ENCODE measurements around the gene POC1A. TPM values are rescaled to one million over a fixed set of nuclear protein-coding genes. Genes with fewer than 3 reads are reported as not detected.

POC1A gene
- total RNA-seq, 1 experiment from 2014 or later = 29.0 TPM

GRCh38 chr3:52076896-52077780, 77.1 kb downstream of the POC1A start:
- Histone ChIP-seq H3K14ac (ENCODE audit: insufficient read depth, low read length) (no peak overlapping the region; the same call in 1 of the 2 replicates), H2BK5ac (ENCODE audit: insufficient read length, low read length) (no peak overlapping the region), H4K8ac (replicated peaks; ENCODE audit: insufficient read length, low read depth, low read length) (no peak overlapping the region), H3K4ac (ENCODE audit: low read depth, low read length) (no peak overlapping the region), H3T11ph (ENCODE audit: low read length) (no peak overlapping the region), H3K23me2 (ENCODE audit: insufficient read length, low read depth, low read length, poor library complexity, severe bottlenecking) (no peaks in the 10 kb centered on the region), H3K27me3 (ENCODE audit: insufficient read depth, low read length) (no peaks in the 10 kb centered on the region), H3K79me2 (ENCODE audit: insufficient read depth, low read length) (no peaks in the 10 kb centered on the region), H3K4me2 (ENCODE audit: insufficient read depth, insufficient read length, low read length) (no peak overlapping the region), H2BK12ac (ENCODE audit: insufficient read length, low read depth, low read length) (no peak overlapping the region), H3K79me1 (ENCODE audit: insufficient read depth, low read depth, low read length, poor library complexity, severe bottlenecking) (no peaks in the 10 kb centered on the region), H3K27ac (ENCODE audit: insufficient read length, low read depth, low read length) (no peak overlapping the region), H3K9me3 (ENCODE audit: control insufficient read depth, low read depth, low read length) (no peaks in the 10 kb centered on the region), H2BK120ac (ENCODE audit: low read depth, low read length, poor library complexity, severe bottlenecking) (no peak overlapping the region), H2AK5ac (ENCODE audit: insufficient read length, low read length) (no peak overlapping the region), H2AFZ (ENCODE audit: low read length) (no peak overlapping the region), H3K9ac (ENCODE audit: extremely low read depth, insufficient read length, low read length) (no peak overlapping the region), H4K91ac (ENCODE audit: insufficient read length, low read depth, low read length) (no peak overlapping the region), H4K20me1 (ENCODE audit: control insufficient read depth, insufficient read depth, insufficient read length) (no peaks in the 10 kb centered on the region), H3K4me1 (ENCODE audit: insufficient read depth, low read length) (no peaks in the 10 kb centered on the region), H4K5ac (ENCODE audit: insufficient read length, low read depth, low read length) (no peak overlapping the region), H3K18ac (ENCODE audit: insufficient read length, low read depth, low read length) (no peak overlapping the region), H3K23ac (ENCODE audit: insufficient read length, low read depth, low read length) (no peak overlapping the region), H2BK20ac (ENCODE audit: low read depth, low read length, poor library complexity, severe bottlenecking) (no peak overlapping the region), H3K56ac (ENCODE audit: insufficient read length, low read depth, low read length) (no peak overlapping the region), H2BK15ac (ENCODE audit: low read depth, low read length) (no peak overlapping the region)
- H3K4me3 Mint-ChIP-seq = no peak overlapping the region
- WGBS (ENCODE audit: extremely low coverage, insufficient read length, low lambda C conversion rate) = no CpG with 5 or more reads among the region's 14 CpGs
- H3K27ac Mint-ChIP-seq = no peak overlapping the region
- TF ChIP-seq CTCF (conservative IDR thresholded peaks at IDR 0.05) = no peak
- no peak for DNase-seq
- no peaks in the 10 kb centered on the region for H3K27me3 Mint-ChIP-seq (ENCODE audit: low read depth)
- peaks cover 0 to 29% (median 19%) of the 10 kb centered on the region in 3 experiments; a peak in 5 of 7 replicates for H3K36me3 Mint-ChIP-seq (ENCODE audit: insufficient read depth in 1 of 3, low read depth in 3 of 3)
- no peaks in the 10 kb centered on the region for H3K4me1 Mint-ChIP-seq
- no peaks in the 10 kb centered on the region for H3K9me3 Mint-ChIP-seq

Measured in H9 (cell line).